DOHH2 (cell line): ENCODE data around the gene PHC1.

Source experiments
- EZH2phosphoT487 ChIP-seq: fragments of 200-600 bp; sonication (generic); IDR thresholded peaks from 2 replicates; pipeline ENCODE4 v1.6.1; 2017; ENCODE audit warnings: borderline replicate concordance, mild to moderate bottlenecking, antibody characterized with exemption, low read length, moderate library complexity, mixed read lengths
- TF ChIP-seq, protein P1 (sequence below): fragments of 200-600 bp; sonication (generic); IDR thresholded peaks from one replicate; pipeline ENCODE4 v1.5.1; 2014; ENCODE audit warnings: antibody characterized with exemption, mild to moderate bottlenecking, low read depth, low read length; ENCODE audit not compliant: poor library complexity, severe bottlenecking

DNA sequence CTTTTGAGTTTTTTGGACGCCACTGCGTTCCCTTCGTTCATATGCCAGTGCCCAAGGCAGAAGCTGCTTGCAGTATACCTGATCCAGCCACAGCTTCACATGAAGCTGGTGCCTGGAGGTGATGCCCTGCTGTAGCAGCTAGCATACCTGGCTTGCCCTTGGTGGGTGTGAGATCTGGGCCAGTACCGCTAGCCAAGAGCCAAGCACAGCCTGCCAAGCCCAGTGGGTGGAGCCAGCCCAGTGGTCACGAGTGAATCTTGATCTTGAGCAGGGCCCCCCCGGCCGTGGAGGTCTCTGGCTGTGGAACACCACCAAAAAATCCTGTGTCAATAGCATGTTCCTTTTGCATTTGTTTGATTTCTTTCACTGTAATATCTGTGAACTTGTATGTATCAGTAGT is 42.5 kb downstream of the PHC1 start:
- TF ChIP-seq, protein P1, sequence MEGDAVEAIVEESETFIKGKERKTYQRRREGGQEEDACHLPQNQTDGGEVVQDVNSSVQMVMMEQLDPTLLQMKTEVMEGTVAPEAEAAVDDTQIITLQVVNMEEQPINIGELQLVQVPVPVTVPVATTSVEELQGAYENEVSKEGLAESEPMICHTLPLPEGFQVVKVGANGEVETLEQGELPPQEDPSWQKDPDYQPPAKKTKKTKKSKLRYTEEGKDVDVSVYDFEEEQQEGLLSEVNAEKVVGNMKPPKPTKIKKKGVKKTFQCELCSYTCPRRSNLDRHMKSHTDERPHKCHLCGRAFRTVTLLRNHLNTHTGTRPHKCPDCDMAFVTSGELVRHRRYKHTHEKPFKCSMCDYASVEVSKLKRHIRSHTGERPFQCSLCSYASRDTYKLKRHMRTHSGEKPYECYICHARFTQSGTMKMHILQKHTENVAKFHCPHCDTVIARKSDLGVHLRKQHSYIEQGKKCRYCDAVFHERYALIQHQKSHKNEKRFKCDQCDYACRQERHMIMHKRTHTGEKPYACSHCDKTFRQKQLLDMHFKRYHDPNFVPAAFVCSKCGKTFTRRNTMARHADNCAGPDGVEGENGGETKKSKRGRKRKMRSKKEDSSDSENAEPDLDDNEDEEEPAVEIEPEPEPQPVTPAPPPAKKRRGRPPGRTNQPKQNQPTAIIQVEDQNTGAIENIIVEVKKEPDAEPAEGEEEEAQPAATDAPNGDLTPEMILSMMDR = no peak
- TF ChIP-seq EZH2phosphoT487 = no peak
